ENCODE data around the gene MED4. TPM values are rescaled to one million over a fixed set of nuclear protein-coding genes. Genes with fewer than 3 reads are reported as not detected.

Gene MED4, protein sequence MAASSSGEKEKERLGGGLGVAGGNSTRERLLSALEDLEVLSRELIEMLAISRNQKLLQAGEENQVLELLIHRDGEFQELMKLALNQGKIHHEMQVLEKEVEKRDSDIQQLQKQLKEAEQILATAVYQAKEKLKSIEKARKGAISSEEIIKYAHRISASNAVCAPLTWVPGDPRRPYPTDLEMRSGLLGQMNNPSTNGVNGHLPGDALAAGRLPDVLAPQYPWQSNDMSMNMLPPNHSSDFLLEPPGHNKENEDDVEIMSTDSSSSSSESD
- 28.1 and 30.0 TPM in 2 replicates for total RNA-seq

DNA sequence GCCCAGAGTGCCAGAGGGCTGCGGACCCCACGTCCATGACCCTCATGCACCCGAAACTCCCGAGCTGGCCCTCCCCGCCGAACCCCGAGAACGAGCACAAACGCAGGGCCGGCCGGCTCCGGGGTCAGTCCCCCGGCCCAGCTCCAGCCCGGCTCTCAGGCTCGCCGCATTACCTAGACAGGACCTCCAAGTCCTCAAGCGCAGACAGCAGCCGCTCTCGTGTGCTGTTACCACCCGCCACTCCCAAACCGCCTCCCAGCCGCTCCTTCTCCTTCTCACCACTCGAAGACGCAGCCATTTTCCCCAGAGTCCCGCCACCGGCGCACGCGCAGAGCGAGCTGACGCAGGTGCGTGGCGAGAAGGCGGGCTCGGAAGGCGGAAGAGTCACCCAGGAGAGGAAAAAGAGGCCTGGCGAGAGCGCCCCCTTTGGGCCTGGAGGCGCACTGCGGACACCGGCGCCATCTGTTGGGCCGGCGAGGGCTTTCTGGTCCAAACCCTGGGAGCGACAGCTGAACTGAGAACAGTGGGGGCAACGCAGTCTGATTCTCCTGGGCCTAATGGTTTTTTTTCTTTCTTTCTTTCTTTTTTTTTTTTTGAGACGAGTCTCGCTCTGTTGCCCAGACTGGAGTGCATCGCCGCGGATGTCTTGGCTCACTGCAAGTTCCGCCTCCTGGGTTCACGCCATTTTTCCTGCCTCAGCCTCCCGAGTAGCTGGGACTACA is at the start of gene MED4:
TSS of gene MED4 (minus strand) at position 324 of the 722 bp plus-strand sequence. CDS start at position 298, 26 bp downstream.
- DNase-seq (ENCODE audit: low read depth): peak; percentile 33
- TF ChIP-seq, protein P1, sequence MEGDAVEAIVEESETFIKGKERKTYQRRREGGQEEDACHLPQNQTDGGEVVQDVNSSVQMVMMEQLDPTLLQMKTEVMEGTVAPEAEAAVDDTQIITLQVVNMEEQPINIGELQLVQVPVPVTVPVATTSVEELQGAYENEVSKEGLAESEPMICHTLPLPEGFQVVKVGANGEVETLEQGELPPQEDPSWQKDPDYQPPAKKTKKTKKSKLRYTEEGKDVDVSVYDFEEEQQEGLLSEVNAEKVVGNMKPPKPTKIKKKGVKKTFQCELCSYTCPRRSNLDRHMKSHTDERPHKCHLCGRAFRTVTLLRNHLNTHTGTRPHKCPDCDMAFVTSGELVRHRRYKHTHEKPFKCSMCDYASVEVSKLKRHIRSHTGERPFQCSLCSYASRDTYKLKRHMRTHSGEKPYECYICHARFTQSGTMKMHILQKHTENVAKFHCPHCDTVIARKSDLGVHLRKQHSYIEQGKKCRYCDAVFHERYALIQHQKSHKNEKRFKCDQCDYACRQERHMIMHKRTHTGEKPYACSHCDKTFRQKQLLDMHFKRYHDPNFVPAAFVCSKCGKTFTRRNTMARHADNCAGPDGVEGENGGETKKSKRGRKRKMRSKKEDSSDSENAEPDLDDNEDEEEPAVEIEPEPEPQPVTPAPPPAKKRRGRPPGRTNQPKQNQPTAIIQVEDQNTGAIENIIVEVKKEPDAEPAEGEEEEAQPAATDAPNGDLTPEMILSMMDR (conservative IDR thresholded peaks at IDR 0.05; ENCODE audit: low read depth, low read length): peak; percentile 99
- H3K4me3 ChIP-seq (ENCODE audit: low read depth, low read length): peak within 1 kb of the TSS; percentile 86

DNA sequence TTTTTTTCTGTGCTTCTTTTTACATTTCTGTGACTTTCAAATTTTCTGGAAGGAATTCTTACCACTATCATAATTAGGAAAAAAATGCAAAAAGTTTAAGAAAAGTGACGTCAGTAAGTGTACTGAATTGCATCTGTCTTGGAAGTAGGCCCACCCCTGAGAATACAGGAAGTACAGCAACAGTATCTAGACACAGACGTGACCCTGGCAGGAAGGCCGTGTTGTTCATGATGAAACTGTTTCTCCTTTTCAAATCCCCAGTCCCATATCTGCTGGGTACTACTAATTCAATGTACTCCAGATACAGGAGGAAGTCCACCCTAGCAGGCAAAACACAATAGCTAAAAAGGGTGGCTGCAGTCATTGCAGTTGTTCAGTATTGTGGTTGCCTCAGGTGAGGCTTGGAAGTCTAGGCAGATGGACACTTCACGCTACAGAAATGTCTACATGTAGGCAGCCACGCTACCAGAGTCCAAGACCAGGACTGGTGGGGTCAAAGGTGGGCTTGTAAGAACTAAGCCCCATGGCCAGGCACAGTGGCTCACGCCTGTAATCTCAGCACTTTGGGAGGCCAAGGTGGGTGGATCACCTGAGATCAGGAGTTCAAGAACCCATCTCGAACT is 49.6 kb upstream of the MED4 start:
- no peak for DNase-seq (ENCODE audit: low read depth)
- TF ChIP-seq, protein P1 (conservative IDR thresholded peaks at IDR 0.05; ENCODE audit: low read depth, low read length): no peak
- H3K4me3 ChIP-seq (ENCODE audit: low read depth, low read length): no peak overlapping the region

DNA sequence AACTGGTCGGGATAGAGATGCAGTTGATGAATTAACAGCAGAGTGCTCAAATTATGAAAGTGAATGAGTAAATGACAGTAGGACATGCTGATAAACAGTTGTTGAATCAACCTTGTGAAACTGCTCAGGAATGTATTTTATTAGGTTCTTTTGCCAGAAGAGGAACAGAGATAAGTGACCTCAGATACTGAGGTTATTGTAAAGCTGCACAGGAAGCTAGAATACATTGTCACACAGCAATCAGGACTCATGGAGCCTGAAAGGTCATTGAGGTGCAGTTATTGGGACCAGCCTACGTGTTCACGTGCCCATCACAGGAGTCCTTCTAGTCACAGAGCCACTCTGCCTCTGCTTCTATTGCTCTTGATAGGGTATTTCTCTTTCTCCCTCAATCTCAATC is 47.5 kb upstream of the MED4 start:
- no peak for DNase-seq (ENCODE audit: low read depth)
- H3K4me3 ChIP-seq (ENCODE audit: low read depth, low read length): no peak overlapping the region
- TF ChIP-seq, protein P1 (conservative IDR thresholded peaks at IDR 0.05; ENCODE audit: low read depth, low read length): no peak

DNA sequence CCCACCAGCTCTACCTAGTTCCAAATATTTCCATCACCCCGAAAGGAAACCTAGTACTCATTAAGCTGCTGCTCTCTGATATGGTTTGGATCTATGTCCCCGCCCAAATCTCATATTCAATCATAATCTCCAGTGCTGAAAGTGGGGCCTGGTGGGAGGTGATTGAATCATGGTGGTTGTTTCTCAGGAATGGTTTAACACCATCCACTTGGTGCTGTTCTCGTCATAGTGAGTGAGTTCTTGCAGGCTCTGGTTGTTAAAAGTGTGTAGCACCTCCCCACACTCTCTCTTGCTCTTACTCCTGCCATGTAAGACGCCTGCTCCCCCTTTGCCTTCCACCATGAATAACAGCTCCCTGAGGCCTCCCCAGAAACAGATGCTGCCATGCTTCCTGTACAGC is 43.4 kb upstream of the MED4 start:
- H3K4me3 ChIP-seq (ENCODE audit: low read depth, low read length): no peak overlapping the region
- no peak for DNase-seq (ENCODE audit: low read depth)
- TF ChIP-seq, protein P1 (conservative IDR thresholded peaks at IDR 0.05; ENCODE audit: low read depth, low read length): no peak

DNA sequence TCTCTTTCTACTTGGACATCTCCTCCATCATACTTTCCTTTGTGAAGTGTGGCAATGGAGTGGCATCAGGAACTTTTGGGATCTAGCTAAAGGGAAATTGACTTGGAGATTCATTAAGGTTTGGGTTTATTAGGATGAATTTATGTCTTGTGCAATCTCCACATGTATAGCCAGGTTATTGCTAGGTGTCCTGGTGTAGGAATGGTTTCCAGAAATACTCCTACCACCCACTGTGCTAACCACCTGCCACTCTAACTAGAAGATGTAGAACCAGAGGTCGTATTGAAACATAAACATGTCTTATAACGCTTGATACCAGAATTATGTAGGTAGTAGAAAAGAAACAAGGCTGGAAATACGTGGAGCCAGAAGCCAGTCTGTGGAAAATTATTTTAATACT is 38.1 kb upstream of the MED4 start:
- no peak overlapping the region for H3K4me3 ChIP-seq (ENCODE audit: low read depth, low read length)
- no peak for DNase-seq (ENCODE audit: low read depth)
- TF ChIP-seq, protein P1 (conservative IDR thresholded peaks at IDR 0.05; ENCODE audit: low read depth, low read length): no peak

DNA sequence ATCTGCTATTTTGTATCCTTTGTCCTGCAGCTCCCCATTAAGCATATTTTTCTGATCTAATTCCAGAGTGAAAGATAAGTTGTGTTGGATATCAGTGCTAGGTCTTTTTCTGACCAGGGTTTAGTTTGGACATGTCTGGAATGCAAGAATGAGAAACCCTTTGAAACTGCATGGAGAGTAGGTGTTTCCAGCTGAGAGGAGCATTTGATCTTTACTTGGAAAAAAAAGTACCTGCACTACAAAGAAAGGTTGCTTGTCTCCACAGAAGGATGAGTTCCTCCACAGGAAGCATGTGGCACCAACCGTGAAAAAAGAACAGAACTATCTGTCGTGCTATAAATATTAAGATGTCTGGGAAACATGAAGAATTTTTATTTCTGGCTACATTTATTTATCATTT is 36.6 kb upstream of the MED4 start:
- TF ChIP-seq, protein P1 (conservative IDR thresholded peaks at IDR 0.05; ENCODE audit: low read depth, low read length): no peak
- no peak for DNase-seq (ENCODE audit: low read depth)
- no peak overlapping the region for H3K4me3 ChIP-seq (ENCODE audit: low read depth, low read length)

Measured in epithelial cell of proximal tubule (primary cell).